SK-N-SH treated with all-trans-retinoic acid at 6 μM for 48 hours (cell line): Measurements from ENCODE around the gene RPLP1.

Experiments used
- ARNTL ChIP-seq: fragments of 450-650 bp; formaldehyde crosslinking; IDR thresholded peaks from 2 replicates; pipeline ENCODE4 v1.5.0; 2020; ENCODE audit warnings: low read depth, mild to moderate bottlenecking, moderate library complexity, borderline replicate concordance
- CSRNP3 ChIP-seq: fragments of 250-450 bp; sonication (Bioruptor Pico); IDR thresholded peaks from 2 replicates; pipeline ENCODE4 v1.5.1; 2021; ENCODE audit warnings: mild to moderate bottlenecking, moderate library complexity
- GLIS3 ChIP-seq: fragments of 250-450 bp; sonication (Bioruptor Pico); IDR thresholded peaks from 2 replicates; pipeline ENCODE4 v1.5.0; 2020; ENCODE audit warnings: mild to moderate bottlenecking, moderate library complexity
- OSR1 ChIP-seq: fragments of 250-450 bp; sonication (Bioruptor Pico); IDR thresholded peaks from 2 replicates; pipeline ENCODE4 v1.8.0; 2022; ENCODE audit warnings: moderate library complexity, mild to moderate bottlenecking, inconsistent platforms
- RARB ChIP-seq: fragments of 250-450 bp; sonication (Bioruptor Pico); IDR thresholded peaks from 2 replicates; pipeline ENCODE4 v1.8.0; 2021; ENCODE audit warnings: mild to moderate bottlenecking, moderate library complexity
- TCF4 ChIP-seq: fragments of 250-450 bp; sonication (Bioruptor Pico); IDR thresholded peaks from 2 replicates; pipeline ENCODE4 v1.8.0; 2021; ENCODE audit warnings: mild to moderate bottlenecking, moderate library complexity, borderline replicate concordance
- TOX ChIP-seq: fragments of 250-450 bp; sonication (Bioruptor Pico); IDR thresholded peaks from 2 replicates; pipeline ENCODE4 v1.8.0; 2021; ENCODE audit warnings: mild to moderate bottlenecking, moderate library complexity, borderline replicate concordance
- ZC3H10 ChIP-seq: fragments of 250-450 bp; sonication (Bioruptor Pico); IDR thresholded peaks from 2 replicates; pipeline ENCODE4 v1.5.1; 2021; ENCODE audit warnings: mild to moderate bottlenecking, moderate library complexity
- ZFP3 ChIP-seq: fragments of 250-450 bp; sonication (Bioruptor Pico); IDR thresholded peaks from 2 replicates; pipeline ENCODE4 v1.5.0; 2020; ENCODE audit warnings: mild to moderate bottlenecking, moderate library complexity
- ZNF565 ChIP-seq: fragments of 450-650 bp; formaldehyde crosslinking; conservative IDR thresholded peaks from 2 replicates; pipeline ENCODE4 v1.5.0; 2020; ENCODE audit warnings: low read depth, mild to moderate bottlenecking, moderate library complexity

- TF ChIP-seq ZC3H10 (CRISPR knock-in tag), result no peak
- no peak for TF ChIP-seq RARB (CRISPR knock-in tag)
- TF ChIP-seq CSRNP3 (CRISPR knock-in tag), result 0 out of 2 replicates have a peak, but pooled peaks have one; percentile 7
- no peak for TF ChIP-seq TCF4 (CRISPR knock-in tag)
- TF ChIP-seq TOX, result no peak
- no peak for TF ChIP-seq ARNTL (CRISPR knock-in tag)
- no peak for TF ChIP-seq GLIS3 (CRISPR knock-in tag)
- no peak for TF ChIP-seq ZFP3 (CRISPR knock-in tag)
- TF ChIP-seq OSR1 (CRISPR knock-in tag), result no peak
- no peak for TF ChIP-seq ZNF565
Measured at GRCh38 chr15:69456208-69457166, 3.9 kb downstream of the RPLP1 start.
